SK-N-SH (cell line): ENCODE measurements around the gene C1QL1.

Experiments
- ELF1 ChIP-seq: IDR thresholded peaks from 2 replicates; pipeline ENCODE4 v1.4.0; 2012
- YY1 ChIP-seq: IDR thresholded peaks from 2 replicates; pipeline ENCODE4 v1.4.0; 2012; ENCODE audit warnings: low read depth, mild to moderate bottlenecking

DNA sequence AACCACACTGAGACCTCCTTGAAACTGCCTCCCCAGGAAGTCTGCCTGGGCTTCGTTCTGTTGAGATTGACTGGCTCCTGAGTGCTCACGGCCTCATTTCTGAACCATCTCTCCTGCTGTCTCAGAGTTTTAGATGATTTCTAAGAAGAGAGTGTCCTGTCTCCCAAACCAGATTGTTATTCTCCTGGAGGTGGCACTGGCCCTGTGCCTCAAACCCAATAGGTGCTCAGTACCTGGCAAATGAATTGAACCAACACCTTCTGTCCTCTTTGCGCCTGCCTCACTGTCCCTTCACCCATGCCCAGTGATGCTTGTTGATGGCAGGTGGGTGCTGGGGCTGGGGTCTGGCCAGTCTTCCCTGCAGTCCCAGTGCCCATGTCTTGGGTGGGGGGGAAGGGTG, 36.3 kb upstream of the C1QL1 start:
- TF ChIP-seq YY1 (no peak), ELF1 (no peak)
